ENCODE measurements around the gene NKPD1. TPM values are rescaled to one million over a fixed set of nuclear protein-coding genes. Genes with fewer than 3 reads are reported as not detected.

The NKPD1 gene
- total RNA-seq, 2 experiments from 2014 or later = 0.73 to 0.91 TPM

DNA sequence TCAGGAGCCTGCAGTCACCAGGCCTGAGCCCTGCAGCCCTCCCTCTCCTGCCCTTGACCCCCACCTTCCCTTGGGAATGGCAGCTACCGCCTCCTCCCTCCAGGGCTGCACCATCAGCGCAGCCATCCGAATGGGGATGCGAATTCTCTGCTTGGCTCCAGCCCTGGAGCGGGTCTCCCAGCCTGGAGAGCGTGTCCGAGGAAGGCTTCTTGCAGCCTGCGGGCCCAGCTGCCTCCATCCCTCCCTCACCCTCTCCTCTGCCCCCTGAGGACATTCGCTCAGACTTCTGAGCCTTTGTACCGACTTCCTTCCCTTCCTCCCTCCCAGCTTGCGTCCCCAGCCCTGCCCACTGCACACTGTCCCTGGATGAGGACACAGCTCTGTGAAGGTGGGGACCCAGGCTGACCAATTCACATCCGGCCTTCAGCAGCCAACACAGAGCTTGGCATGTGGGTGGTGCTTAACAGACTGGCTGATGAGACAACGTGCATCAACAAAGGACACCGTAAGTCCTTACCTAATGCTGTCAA, 6.0 kb upstream of the NKPD1 start:
- H3K4me1 Mint-ChIP-seq (ENCODE audit: low read depth) = peaks cover 29% of the 10 kb centered on the region
- H3K27me3 Mint-ChIP-seq = no peaks in the 10 kb centered on the region
- H3K27me3 ChIP-seq (ENCODE audit: control insufficient read depth in 1 of 2, insufficient read depth in 2 of 2, low read length in 2 of 2) = no peaks in the 10 kb centered on the region
- H3K9me3 Mint-ChIP-seq = no peaks in the 10 kb centered on the region
- ChIA-PET CTCF (no interaction called here), POLR2A (interaction anchor here (0.8 kb wide), 1 partner anchor 11 kb away, joined by 3 read pairs; the partner anchor contains the start of gene TRAPPC6A)
- no peak for ATAC-seq (ENCODE audit: poor library complexity)
- peak overlapping the region; percentile 7 for H3K4me3 Mint-ChIP-seq
- peak overlapping the region; percentile 7 for H3K27ac Mint-ChIP-seq
- no peaks in the 10 kb centered on the region for H3K9me3 ChIP-seq (ENCODE audit: control insufficient read depth in 1 of 2, insufficient read depth in 1 of 2, low read length in 2 of 2)
- TF ChIP-seq, protein P1, sequence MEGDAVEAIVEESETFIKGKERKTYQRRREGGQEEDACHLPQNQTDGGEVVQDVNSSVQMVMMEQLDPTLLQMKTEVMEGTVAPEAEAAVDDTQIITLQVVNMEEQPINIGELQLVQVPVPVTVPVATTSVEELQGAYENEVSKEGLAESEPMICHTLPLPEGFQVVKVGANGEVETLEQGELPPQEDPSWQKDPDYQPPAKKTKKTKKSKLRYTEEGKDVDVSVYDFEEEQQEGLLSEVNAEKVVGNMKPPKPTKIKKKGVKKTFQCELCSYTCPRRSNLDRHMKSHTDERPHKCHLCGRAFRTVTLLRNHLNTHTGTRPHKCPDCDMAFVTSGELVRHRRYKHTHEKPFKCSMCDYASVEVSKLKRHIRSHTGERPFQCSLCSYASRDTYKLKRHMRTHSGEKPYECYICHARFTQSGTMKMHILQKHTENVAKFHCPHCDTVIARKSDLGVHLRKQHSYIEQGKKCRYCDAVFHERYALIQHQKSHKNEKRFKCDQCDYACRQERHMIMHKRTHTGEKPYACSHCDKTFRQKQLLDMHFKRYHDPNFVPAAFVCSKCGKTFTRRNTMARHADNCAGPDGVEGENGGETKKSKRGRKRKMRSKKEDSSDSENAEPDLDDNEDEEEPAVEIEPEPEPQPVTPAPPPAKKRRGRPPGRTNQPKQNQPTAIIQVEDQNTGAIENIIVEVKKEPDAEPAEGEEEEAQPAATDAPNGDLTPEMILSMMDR (IDR thresholded peaks at IDR 0.05) = no peak
- intact Hi-C loops (cut with DNase I, micrococcal nuclease) = no loop called here
- peaks cover 2% of the 10 kb centered on the region for H3K36me3 ChIP-seq (ENCODE audit: insufficient read depth, low read length)
- H3K4me3 ChIP-seq (ENCODE audit: low read length) = no peak overlapping the region
- H3K4me1 ChIP-seq (ENCODE audit: insufficient read depth, low read length) = peaks cover 57% of the 10 kb centered on the region
- no peaks in the 10 kb centered on the region for H3K36me3 Mint-ChIP-seq (ENCODE audit: low read depth)
- no peak overlapping the region for H3K27ac ChIP-seq (ENCODE audit: low read depth in 1 of 2, low read length in 2 of 2)
- no peak for DNase-seq

DNA sequence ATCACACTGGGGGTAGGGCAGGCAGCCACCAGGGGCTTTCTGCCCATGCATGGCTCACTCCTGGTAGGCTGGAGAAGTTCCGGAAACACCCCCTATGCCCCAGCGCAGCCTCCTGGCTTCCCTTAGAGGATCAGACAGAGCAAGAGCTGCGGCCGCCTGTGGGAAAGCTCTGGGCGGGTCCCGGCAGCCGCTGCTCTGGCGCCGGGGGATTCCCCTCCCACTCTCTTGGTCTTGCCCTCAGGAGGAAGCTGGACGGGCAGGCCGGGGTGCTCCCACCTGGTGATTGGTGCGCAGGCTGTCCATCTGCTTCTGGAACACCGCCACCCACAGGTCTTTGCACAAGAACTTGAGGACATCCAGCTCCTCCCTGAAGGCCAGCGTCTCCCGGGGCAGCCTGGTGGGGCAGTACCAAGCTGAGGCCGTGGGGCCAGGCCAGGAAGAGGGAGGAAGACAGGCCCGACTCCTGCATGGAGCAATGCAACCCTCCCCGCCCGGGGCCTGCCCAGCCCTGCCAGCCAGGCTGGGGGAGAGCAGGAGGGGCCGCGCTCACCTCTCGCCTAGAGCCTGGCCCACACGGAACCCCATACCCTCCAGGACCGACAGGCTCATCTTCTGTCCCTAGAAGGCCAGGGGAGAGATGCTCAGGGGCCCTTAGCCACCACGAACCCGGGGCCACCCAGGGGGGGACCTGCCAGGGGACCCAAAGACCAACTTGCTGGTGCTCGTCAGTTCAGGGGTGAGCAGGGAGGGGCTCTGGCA, 4.0 kb upstream of the NKPD1 start:
- intact Hi-C loops (cut with DNase I, micrococcal nuclease) = no loop called here
- Mint-ChIP-seq H3K9me3 (no peaks in the 10 kb centered on the region), H3K4me3 (no peak overlapping the region), H3K27me3 (no peaks in the 10 kb centered on the region), H3K36me3 (ENCODE audit: low read depth) (no peaks in the 10 kb centered on the region), H3K27ac (no peak overlapping the region), H3K4me1 (ENCODE audit: low read depth) (peaks cover 19% of the 10 kb centered on the region)
- TF ChIP-seq, protein P1 (IDR thresholded peaks at IDR 0.05) = no peak
- no peaks in the 10 kb centered on the region for H3K27me3 ChIP-seq (ENCODE audit: control insufficient read depth in 1 of 2, insufficient read depth in 2 of 2, low read length in 2 of 2)
- peaks cover 37% of the 10 kb centered on the region for H3K4me1 ChIP-seq (ENCODE audit: insufficient read depth, low read length)
- H3K36me3 ChIP-seq (ENCODE audit: insufficient read depth, low read length) = peaks cover 2% of the 10 kb centered on the region
- DNase-seq (peak in 10 of 14 experiments; percentile 22 to 87 (median 43)), ATAC-seq (ENCODE audit: poor library complexity) (peak; percentile 81)
- no peaks in the 10 kb centered on the region for H3K9me3 ChIP-seq (ENCODE audit: control insufficient read depth in 1 of 2, insufficient read depth in 1 of 2, low read length in 2 of 2)
- H3K4me3 ChIP-seq (ENCODE audit: low read length) = no peak overlapping the region
- CTCF ChIA-PET = interaction anchor here (1.0 to 1.6 kb wide), 3 partner anchors 12 to 15 kb away, joined by 4 to 7 read pairs (median 4); partner anchors contain the start of genes BLOC1S3 and TRAPPC6A
- peak overlapping the region in 1 of 2 donors; percentile 51 for H3K27ac ChIP-seq (ENCODE audit: low read depth in 1 of 2, low read length in 2 of 2)
- POLR2A ChIA-PET = interaction anchor here (0.8 to 1.8 kb wide), 2 partner anchors 14 to 210 kb away, joined by 3 to 9 read pairs; partner anchors contain the start of genes BLOC1S3 and TRAPPC6A

DNA sequence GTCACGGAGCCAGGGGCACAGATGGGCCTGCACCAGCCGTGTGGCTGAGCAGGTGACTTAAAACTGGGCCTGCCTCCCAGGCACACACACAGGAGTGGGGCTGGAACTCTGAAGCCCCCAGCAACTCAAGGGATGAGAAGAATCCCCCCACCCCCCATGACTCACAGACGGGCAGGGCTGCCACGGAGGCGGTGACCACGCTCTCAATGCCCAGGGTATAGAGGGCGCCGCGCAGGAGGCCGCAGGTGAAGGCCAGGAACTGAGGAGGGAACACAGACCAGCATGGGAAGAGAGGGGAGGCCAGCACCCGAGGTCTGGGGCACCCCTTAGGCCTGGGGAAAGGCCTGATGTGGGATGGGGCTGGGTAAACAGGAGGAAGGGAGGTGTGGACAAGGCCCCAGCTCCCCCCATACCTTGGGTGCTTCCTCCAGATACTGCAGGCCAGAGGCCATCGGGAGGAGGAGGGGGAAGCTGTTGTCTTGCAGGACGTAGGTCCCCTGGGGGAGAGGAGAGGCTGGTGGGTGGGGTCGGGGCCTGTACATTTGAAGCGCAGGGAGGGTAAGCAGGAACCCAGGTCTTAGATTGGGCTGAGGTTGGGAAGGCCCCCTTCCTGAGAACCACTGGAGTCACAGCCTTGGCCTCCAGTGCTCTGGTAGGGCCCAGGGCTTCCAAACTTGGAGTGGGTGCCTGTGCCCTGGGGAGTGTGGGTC, 3.1 kb upstream of the NKPD1 start:
- peaks cover 2% of the 10 kb centered on the region for H3K36me3 ChIP-seq (ENCODE audit: insufficient read depth, low read length)
- H3K27ac Mint-ChIP-seq = no peak overlapping the region
- H3K4me1 Mint-ChIP-seq (ENCODE audit: low read depth) = peaks cover 19% of the 10 kb centered on the region
- intact Hi-C loops (cut with DNase I, micrococcal nuclease) = no loop called here
- H3K4me1 ChIP-seq (ENCODE audit: insufficient read depth, low read length) = peaks cover 29% of the 10 kb centered on the region
- ChIA-PET POLR2A (interaction anchor here (1.8 kb wide), 1 partner anchor 14 kb away, joined by 9 read pairs; the partner anchor contains the start of genes BLOC1S3 and TRAPPC6A), CTCF (interaction anchor here (1.0 to 1.6 kb wide), 3 partner anchors 12 to 15 kb away, joined by 4 to 7 read pairs (median 4); partner anchors contain the start of genes BLOC1S3 and TRAPPC6A)
- no peak overlapping the region for H3K4me3 ChIP-seq (ENCODE audit: low read length)
- no peak for ATAC-seq (ENCODE audit: poor library complexity)
- DNase-seq = no peak
- H3K36me3 Mint-ChIP-seq (ENCODE audit: low read depth) = no peaks in the 10 kb centered on the region
- TF ChIP-seq, protein P1 (IDR thresholded peaks at IDR 0.05) = no peak
- no peak overlapping the region for H3K4me3 Mint-ChIP-seq
- H3K27me3 Mint-ChIP-seq = no peaks in the 10 kb centered on the region
- no peaks in the 10 kb centered on the region for H3K9me3 ChIP-seq (ENCODE audit: control insufficient read depth in 1 of 2, insufficient read depth in 1 of 2, low read length in 2 of 2)
- H3K9me3 Mint-ChIP-seq = no peaks in the 10 kb centered on the region
- H3K27ac ChIP-seq (ENCODE audit: low read depth in 1 of 2, low read length in 2 of 2) = peak overlapping the region; percentile 1 to 51
- no peaks in the 10 kb centered on the region for H3K27me3 ChIP-seq (ENCODE audit: control insufficient read depth in 1 of 2, insufficient read depth in 2 of 2, low read length in 2 of 2)
